Lower lobe of right lung (tissue), 2 donors: Measurements from ENCODE around the gene TRIM27. TPM values are rescaled to one million over a fixed set of nuclear protein-coding genes. Genes with fewer than 3 reads are reported as not detected.
A peak's percentile ranks its signal among the peaks of the same experiment; 100 is the strongest.
"Not testable (repeated sequence)": the region's sequence is repeated elsewhere in the genome, so short reads cannot be mapped to it uniquely, and the experiment has no call there.

Experiments used
- ATAC-seq, 2 donors: fragments of 200-7000 bp; cut with Tn5 transposase; one replicate each; pipeline ENCODE4 v1.9.1; 2020 to 2022; ENCODE audit warnings: mild to moderate bottlenecking in 2 of 2, moderate library complexity in 2 of 2
- DNase-seq: peaks from one replicate; pipeline ENCODE4 v3.0.0-alpha.2; 2020
- H3K27ac ChIP-seq: fragments of 200-600 bp; one replicate; pipeline ENCODE4 v1.8.0; 2022
- H3K27me3 ChIP-seq: fragments of 200-600 bp; one replicate; pipeline ENCODE4 v1.8.0; 2022; ENCODE audit warnings: low read depth
- H3K36me3 ChIP-seq: fragments of 200-600 bp; one replicate; pipeline ENCODE4 v1.8.0; 2022; ENCODE audit warnings: mild to moderate bottlenecking
- H3K4me1 ChIP-seq: fragments of 200-600 bp; one replicate; pipeline ENCODE4 v1.8.0; 2022
- H3K4me3 ChIP-seq: fragments of 200-600 bp; one replicate; pipeline ENCODE4 v1.8.0; 2022; ENCODE audit warnings: mild to moderate bottlenecking
- H3K9me3 ChIP-seq: fragments of 200-600 bp; one replicate; pipeline ENCODE4 v1.8.0; 2022
- CTCF ChIP-seq: fragments of 200-600 bp; IDR thresholded peaks from one replicate; pipeline ENCODE4 v1.8.0; 2022; ENCODE audit warnings: antibody characterized with exemption, mild to moderate bottlenecking
- intact Hi-C: fragments of 100-400 bp; cut with DNase I; formaldehyde crosslinking; loops from one replicate; pipeline ENCODE4 v1.11.0; 2022
- total RNA-seq: library from RNA; stranded (reverse); fragmentation: NEBNext Ultra II Directional; extraction: Animal tissue kit (Norgen Biotek cat#: 25700); gene quantifications from one replicate; pipeline ENCODE4 v1.2.1, GENCODE V29; 2021
- donor health status: DM: no; HTN: yes; CAD: no; lungs with severe emphysema.

TRIM27 gene
- total RNA-seq, 1 donor from 2014 or later = 46.6 TPM

GRCh38 chr6:28884423-28885131, 39.2 kb downstream of the TRIM27 start:
- DNase-seq = no peak
- H3K27me3 ChIP-seq = peaks cover 7% of the 10 kb centered on the region
- H3K27ac ChIP-seq = peak overlapping the region; percentile 6
- H3K9me3 ChIP-seq = no peaks in the 10 kb centered on the region
- TF ChIP-seq CTCF = no peak
- ATAC-seq = peak in 1 of 2 donors; percentile 40
- H3K4me1 ChIP-seq = no peaks in the 10 kb centered on the region
- no peak overlapping the region for H3K4me3 ChIP-seq
- no peaks in the 10 kb centered on the region for H3K36me3 ChIP-seq
- intact Hi-C loops = no loop called here

GRCh38 chr6:28880894-28881780, 42.6 kb downstream of the TRIM27 start:
- Histone ChIP-seq H3K36me3 (no peaks in the 10 kb centered on the region), H3K27me3 (peaks cover 20% of the 10 kb centered on the region), H3K4me1 (no peaks in the 10 kb centered on the region), H3K4me3 (peak overlapping the region; percentile 56), H3K9me3 (no peaks in the 10 kb centered on the region), H3K27ac (no peak overlapping the region)
- intact Hi-C loops = no loop called here
- no peak for TF ChIP-seq CTCF
- peak; percentile 70 to 79 for ATAC-seq
- no peak for DNase-seq

GRCh38 chr6:28880519-28880893, 43.3 kb downstream of the TRIM27 start:
- ATAC-seq (no peak), DNase-seq (no peak)
- Histone ChIP-seq H3K9me3 (no peaks in the 10 kb centered on the region), H3K4me1 (no peaks in the 10 kb centered on the region), H3K36me3 (no peaks in the 10 kb centered on the region), H3K27me3 (peaks cover 24% of the 10 kb centered on the region), H3K4me3 (peak overlapping the region; percentile 56), H3K27ac (no peak overlapping the region)
- intact Hi-C loops = no loop called here
- TF ChIP-seq CTCF = no peak

- H3K4me3 ChIP-seq = no peak overlapping the region
- no peaks in the 10 kb centered on the region for H3K9me3 ChIP-seq
- no peak for ATAC-seq
- DNase-seq = no peak
- peaks cover 38% of the 10 kb centered on the region for H3K27me3 ChIP-seq
- H3K27ac ChIP-seq = no peak overlapping the region
- no peaks in the 10 kb centered on the region for H3K36me3 ChIP-seq
- no peak for TF ChIP-seq CTCF
- no peaks in the 10 kb centered on the region for H3K4me1 ChIP-seq
- intact Hi-C loops = no loop called here
Observed at GRCh38 chr6:28876710-28877109, 47.1 kb downstream of the TRIM27 start.

- Histone ChIP-seq H3K4me1 (no peaks in the 10 kb centered on the region), H3K4me3 (no peak overlapping the region), H3K36me3 (no peaks in the 10 kb centered on the region), H3K27me3 (peaks cover 31% of the 10 kb centered on the region), H3K9me3 (no peaks in the 10 kb centered on the region), H3K27ac (no peak overlapping the region)
- TF ChIP-seq CTCF = no peak
- DNase-seq (no peak), ATAC-seq (no peak)
- intact Hi-C loops = no loop called here
Observed at GRCh38 chr6:28875191-28875747, 48.5 kb downstream of the TRIM27 start.

GRCh38 chr6:28872157-28872817, 51.5 kb downstream of the TRIM27 start:
- intact Hi-C loops, ATAC-seq, H3K4me1 ChIP-seq, H3K9me3 ChIP-seq, H3K4me3 ChIP-seq, H3K27ac ChIP-seq, H3K36me3 ChIP-seq, DNase-seq: not testable (repeated sequence)
- peaks cover 29% of the 10 kb centered on the region for H3K27me3 ChIP-seq
